ENCODE data around the gene ZIC4. TPM values are rescaled to one million over a fixed set of nuclear protein-coding genes. Genes with fewer than 3 reads are reported as not detected.

The ZIC4 gene
- total and polyA plus RNA-seq, 2 of the 4 experiments (the other 2 are of a cell fraction): not detected

DNA sequence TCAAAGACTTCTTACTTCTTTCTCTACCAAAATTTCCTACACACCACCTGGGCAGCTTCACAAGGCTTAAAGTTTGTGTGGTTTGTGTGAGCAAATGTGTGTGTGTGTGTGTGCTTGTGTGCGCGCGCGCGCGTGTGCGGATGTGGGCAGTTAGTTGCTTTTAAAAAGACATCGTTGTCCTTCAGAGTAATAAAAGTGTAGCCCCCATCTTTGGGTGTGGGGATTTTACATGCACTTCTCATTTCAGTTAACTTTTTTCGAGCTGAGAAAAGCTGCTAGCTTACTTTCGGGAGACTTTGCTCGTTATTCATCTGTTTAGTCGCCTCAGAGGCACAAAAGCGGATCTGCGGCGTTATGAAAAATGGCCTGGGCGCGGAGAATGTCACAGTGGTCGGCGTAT, 36.0 kb downstream of the ZIC4 start:
- Histone ChIP-seq H3K18ac (ENCODE audit: low read depth, low read length) (no peak overlapping the region), H3K27me3 (ENCODE audit: control insufficient read depth, insufficient read depth, low read length) (peaks cover 73% of the 10 kb centered on the region), H2AK9ac (replicated peaks; ENCODE audit: low read depth, low read length, poor library complexity) (no peak overlapping the region), H3K79me1 (ENCODE audit: low read depth in 1 of 2, low read length in 2 of 2) (no peaks in the 10 kb centered on the region), H3K9ac (ENCODE audit: low read depth, low read length) (no peak overlapping the region), H3K9me3 (ENCODE audit: control insufficient read depth, insufficient read depth, low read length) (peaks cover 9% of the 10 kb centered on the region), H4K5ac (ENCODE audit: low read depth, low read length) (no peak overlapping the region), H3K56ac (ENCODE audit: extremely low read depth, insufficient read depth, low read length) (no peak overlapping the region), H3K23ac (ENCODE audit: low read depth, low read length) (no peak overlapping the region), H2BK15ac (ENCODE audit: low read depth, low read length) (no peak overlapping the region), H3K4me3 (ENCODE audit: insufficient read depth, low read depth, low read length) (no peak overlapping the region), H3K4me1 (ENCODE audit: control insufficient read depth, insufficient read depth, low read length) (no peaks in the 10 kb centered on the region), H3K4me2 (ENCODE audit: low read depth, low read length) (no peak overlapping the region), H2BK5ac (ENCODE audit: low read depth, low read length, poor library complexity, severe bottlenecking) (no peak overlapping the region), H4K8ac (ENCODE audit: low read depth in 2 of 2, low read length in 2 of 2) (no peak overlapping the region), H2AK5ac (ENCODE audit: low read depth, low read length) (no peak overlapping the region), H2BK120ac (ENCODE audit: low read depth, low read length) (no peak overlapping the region), H4K20me1 (ENCODE audit: insufficient read depth, low read length) (no peaks in the 10 kb centered on the region), H3K36me3 (ENCODE audit: control insufficient read depth, insufficient read depth, low read length) (no peaks in the 10 kb centered on the region), H4K91ac (ENCODE audit: insufficient read depth, low read depth, low read length) (no peak overlapping the region), H2AFZ (replicated peaks; ENCODE audit: low read length, poor library complexity) (no peak overlapping the region), H3K27ac (ENCODE audit: insufficient read depth, low read length) (no peak overlapping the region), H3K9me1 (ENCODE audit: insufficient read depth, low read length) (no peaks in the 10 kb centered on the region), H3K4ac (ENCODE audit: low read depth, low read length) (no peak overlapping the region), H3K14ac (replicated peaks; ENCODE audit: low read depth, low read length) (no peak overlapping the region), H2BK20ac (ENCODE audit: low read depth, low read length) (no peak overlapping the region)
- no peak for DNase-seq
- ChIA-PET POLR2A (ENCODE audit: unreplicated experiment) (interaction anchor here (0.6 kb wide), 1 partner anchor 26 kb away, joined by 3 read pairs; no protein-coding TSS in a partner anchor), CTCF (no interaction called here)
- dilution Hi-C loops (cut with HindIII; ENCODE audit: low sequenced_read_pairs, unreplicated experiment): no loop called here
- no peak for ATAC-seq (ENCODE audit: low read depth)
- TF ChIP-seq RAD21 (IDR thresholded peaks at IDR 0.05; ENCODE audit: low read length) (no peak), CHD1 (IDR thresholded peaks at IDR 0.05; ENCODE audit: low read depth, low read length) (no peak), SMC3 (IDR thresholded peaks at IDR 0.05; ENCODE audit: low read depth, low read length) (no peak), BHLHE40 (IDR thresholded peaks at IDR 0.05; ENCODE audit: low read depth, low read length) (no peak), NFE2L2 (IDR thresholded peaks at IDR 0.05; ENCODE audit: low read depth, low read length) (no peak), MAFK (IDR thresholded peaks at IDR 0.05; ENCODE audit: low read depth, low read length) (no peak), RCOR1 (IDR thresholded peaks at IDR 0.05; ENCODE audit: insufficient replicate concordance, low read length) (no peak), POLR2A (IDR thresholded peaks at IDR 0.05; ENCODE audit: low read depth, low read length) (no peak), FOS (IDR thresholded peaks at IDR 0.05; ENCODE audit: low read depth, low read length) (no peak), CEBPB (IDR thresholded peaks at IDR 0.05; ENCODE audit: low read depth, low read length) (no peak), MXI1 (IDR thresholded peaks at IDR 0.05; ENCODE audit: borderline replicate concordance, low read depth, low read length) (no peak), MAZ (IDR thresholded peaks at IDR 0.05; ENCODE audit: borderline replicate concordance, low read depth, low read length) (no peak), RFX5 (IDR thresholded peaks at IDR 0.05; ENCODE audit: low read depth, low read length) (no peak), ELK1 (IDR thresholded peaks at IDR 0.05; ENCODE audit: borderline replicate concordance, low read depth, low read length) (no peak)
- TF ChIP-seq, protein P1, sequence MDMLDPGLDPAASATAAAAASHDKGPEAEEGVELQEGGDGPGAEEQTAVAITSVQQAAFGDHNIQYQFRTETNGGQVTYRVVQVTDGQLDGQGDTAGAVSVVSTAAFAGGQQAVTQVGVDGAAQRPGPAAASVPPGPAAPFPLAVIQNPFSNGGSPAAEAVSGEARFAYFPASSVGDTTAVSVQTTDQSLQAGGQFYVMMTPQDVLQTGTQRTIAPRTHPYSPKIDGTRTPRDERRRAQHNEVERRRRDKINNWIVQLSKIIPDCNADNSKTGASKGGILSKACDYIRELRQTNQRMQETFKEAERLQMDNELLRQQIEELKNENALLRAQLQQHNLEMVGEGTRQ (IDR thresholded peaks at IDR 0.05; ENCODE audit: low read depth, low read length): no peak
- TF ChIP-seq, protein P2, sequence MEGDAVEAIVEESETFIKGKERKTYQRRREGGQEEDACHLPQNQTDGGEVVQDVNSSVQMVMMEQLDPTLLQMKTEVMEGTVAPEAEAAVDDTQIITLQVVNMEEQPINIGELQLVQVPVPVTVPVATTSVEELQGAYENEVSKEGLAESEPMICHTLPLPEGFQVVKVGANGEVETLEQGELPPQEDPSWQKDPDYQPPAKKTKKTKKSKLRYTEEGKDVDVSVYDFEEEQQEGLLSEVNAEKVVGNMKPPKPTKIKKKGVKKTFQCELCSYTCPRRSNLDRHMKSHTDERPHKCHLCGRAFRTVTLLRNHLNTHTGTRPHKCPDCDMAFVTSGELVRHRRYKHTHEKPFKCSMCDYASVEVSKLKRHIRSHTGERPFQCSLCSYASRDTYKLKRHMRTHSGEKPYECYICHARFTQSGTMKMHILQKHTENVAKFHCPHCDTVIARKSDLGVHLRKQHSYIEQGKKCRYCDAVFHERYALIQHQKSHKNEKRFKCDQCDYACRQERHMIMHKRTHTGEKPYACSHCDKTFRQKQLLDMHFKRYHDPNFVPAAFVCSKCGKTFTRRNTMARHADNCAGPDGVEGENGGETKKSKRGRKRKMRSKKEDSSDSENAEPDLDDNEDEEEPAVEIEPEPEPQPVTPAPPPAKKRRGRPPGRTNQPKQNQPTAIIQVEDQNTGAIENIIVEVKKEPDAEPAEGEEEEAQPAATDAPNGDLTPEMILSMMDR (conservative IDR thresholded peaks at IDR 0.05; ENCODE audit: low read depth, low read length): no peak
- BruUV-seq (replicated peaks): no TSS peak
- no CpG with 5 or more reads among the region's 19 CpGs for WGBS, 2 experiments (ENCODE audit: extremely low coverage in 2 of 2, insufficient read length in 1 of 2)
- in situ Hi-C loops (cut with MboI; ENCODE audit: low sequenced_read_pairs): no loop called here
- intact Hi-C loops (cut with micrococcal nuclease): no loop called here
